Esophagus (tissue), 2 donors: ENCODE results near the gene SPANXN2. TPM values are rescaled to one million over a fixed set of nuclear protein-coding genes. Genes with fewer than 3 reads are reported as not detected.
"Not testable (repeated sequence)": the region's sequence is repeated elsewhere in the genome, so short reads cannot be mapped to it uniquely, and the experiment has no call there.

Experiments
- H3K27ac ChIP-seq, 2 donors: one replicate each; pipeline ENCODE4 v1.5.1; 2013; ENCODE audit warnings: low read depth in 2 of 2, mild to moderate bottlenecking in 2 of 2, inconsistent platforms in 1 of 2, low read length in 1 of 2, moderate library complexity in 1 of 2
- H3K27me3 ChIP-seq, 2 donors: one replicate each; pipeline ENCODE4 v1.6.1; 2013; ENCODE audit warnings: low read length in 2 of 2, control low read depth in 1 of 2, mild to moderate bottlenecking in 1 of 2; ENCODE audit not compliant: insufficient read depth in 2 of 2, control insufficient read depth in 1 of 2
- H3K36me3 ChIP-seq, 2 donors: one replicate each; pipeline ENCODE4 v1.6.1; 2013; ENCODE audit warnings: low read length in 1 of 2; ENCODE audit not compliant: control insufficient read depth in 2 of 2, insufficient read depth in 2 of 2
- H3K4me1 ChIP-seq, 2 donors: one replicate each; pipeline ENCODE4 v1.6.1; 2013; ENCODE audit warnings: low read length in 1 of 2; ENCODE audit not compliant: control insufficient read depth in 2 of 2, insufficient read depth in 2 of 2
- H3K4me3 ChIP-seq, 2 donors: one replicate each; pipeline ENCODE4 v1.5.1; 2013; ENCODE audit warnings: low read length in 2 of 2, mild to moderate bottlenecking in 2 of 2, low read depth in 1 of 2, moderate library complexity in 1 of 2
- H3K9me3 ChIP-seq, 2 donors: one replicate each; pipeline ENCODE4 v1.6.1; 2013; ENCODE audit warnings: mild to moderate bottlenecking in 2 of 2, low read depth in 1 of 2, low read length in 1 of 2, moderate library complexity in 1 of 2; ENCODE audit not compliant: control insufficient read depth in 2 of 2, insufficient read depth in 1 of 2
- WGBS, 2 donors: extraction: QIAGEN DNeasy Blood & Tissue Kit; methylation state at CpG; one replicate each; pipeline ENCODE4 v1.1.7; 2013; 5-methylcytosine and 5-hydroxymethylcytosine counted together
- polyA plus RNA-seq, 2 donors: library from polyadenylated mRNA; stranded (reverse); fragments of 200-250 nt; gene quantifications; one replicate each; pipeline ENCODE4 v1.2.3, GENCODE V29; 2013
- donor health status: healthy with polysubstance abuse.
- donor health status: Bipolar disorder and iron deficiency.

SPANXN2 gene
- not detected for polyA plus RNA-seq

GRCh38 chrX:143720652-143721051, at the start of gene SPANXN2:
SPANXN2 (minus strand) TSS chrX:143720752; CDS start chrX:143720668, 84 bp downstream.
- not testable (repeated sequence) for H3K27me3 ChIP-seq, H3K36me3 ChIP-seq, H3K4me1 ChIP-seq, H3K27ac ChIP-seq, H3K4me3 ChIP-seq, H3K9me3 ChIP-seq
- WGBS, 2 donors: 43 to 68% methylated on average over 2 of the region's 2 CpGs

- H3K36me3 ChIP-seq: no peaks in the 10 kb centered on the region
- 60 to 61% methylated on average over 3 of the region's 3 CpGs for WGBS, 2 donors
- H3K9me3 ChIP-seq: no peaks in the 10 kb centered on the region
- no peaks in the 10 kb centered on the region for H3K27me3 ChIP-seq
- no peak overlapping the region for H3K27ac ChIP-seq
- no peak overlapping the region for H3K4me3 ChIP-seq
- no peaks in the 10 kb centered on the region for H3K4me1 ChIP-seq
Observed at GRCh38 chrX:143768976-143769375, 48.4 kb upstream of the SPANXN2 start.

GRCh38 chrX:143767789-143768188, 47.2 kb upstream of the SPANXN2 start:
- WGBS, 2 donors: 87 to 89% methylated on average over 10 to 12 of the region's 12 CpGs
- H3K27me3 ChIP-seq, H3K27ac ChIP-seq, H3K9me3 ChIP-seq, H3K36me3 ChIP-seq, H3K4me3 ChIP-seq, H3K4me1 ChIP-seq: not testable (repeated sequence)

- WGBS, 2 donors: 88 to 96% methylated on average over 7 of the region's 7 CpGs
Observed at GRCh38 chrX:143757887-143758286, 37.3 kb upstream of the SPANXN2 start.

GRCh38 chrX:143757375-143757774, 36.8 kb upstream of the SPANXN2 start:
- Histone ChIP-seq H3K4me1 (no peaks in the 10 kb centered on the region), H3K9me3 (peaks cover 0 to 3% of the 10 kb centered on the region in 2 donors), H3K36me3 (no peaks in the 10 kb centered on the region), H3K4me3 (no peak overlapping the region), H3K27me3 (no peaks in the 10 kb centered on the region), H3K27ac (no peak overlapping the region)
- 85 to 91% methylated on average over 36 to 37 of the region's 37 CpGs for WGBS, 2 donors

More at GRCh38 chrX:143757887-143758286, 37.3 kb upstream of the SPANXN2 start:
- Histone ChIP-seq H3K9me3 (peaks cover 0 to 3% of the 10 kb centered on the region in 2 donors), H3K27ac (no peak overlapping the region), H3K4me3 (no peak overlapping the region), H3K4me1 (no peaks in the 10 kb centered on the region), H3K27me3 (no peaks in the 10 kb centered on the region), H3K36me3 (no peaks in the 10 kb centered on the region)

- Histone ChIP-seq H3K27ac (no peak overlapping the region), H3K36me3 (no peaks in the 10 kb centered on the region), H3K9me3 (peaks cover 0 to 3% of the 10 kb centered on the region in 2 donors), H3K4me1 (no peaks in the 10 kb centered on the region), H3K27me3 (no peaks in the 10 kb centered on the region), H3K4me3 (no peak overlapping the region)
- 35 to 51% methylated on average over 3 of the region's 3 CpGs for WGBS, 2 donors
Observed at GRCh38 chrX:143754183-143754582, 33.6 kb upstream of the SPANXN2 start.

GRCh38 chrX:143733866-143734265, 13.3 kb upstream of the SPANXN2 start:
- Histone ChIP-seq H3K9me3 (no peaks in the 10 kb centered on the region), H3K27me3 (no peaks in the 10 kb centered on the region), H3K4me3 (no peak overlapping the region), H3K4me1 (no peaks in the 10 kb centered on the region), H3K36me3 (no peaks in the 10 kb centered on the region), H3K27ac (no peak overlapping the region)

GRCh38 chrX:143726296-143726695, 5.7 kb upstream of the SPANXN2 start:
- Histone ChIP-seq H3K36me3 (no peaks in the 10 kb centered on the region), H3K4me1 (no peaks in the 10 kb centered on the region), H3K27me3 (no peaks in the 10 kb centered on the region), H3K9me3 (no peaks in the 10 kb centered on the region), H3K4me3 (no peak overlapping the region), H3K27ac (no peak overlapping the region)
- WGBS, 2 donors: 93 to 94% methylated on average over 13 to 17 of the region's 17 CpGs

GRCh38 chrX:143701460-143701859, 19.1 kb downstream of the SPANXN2 start:
- Histone ChIP-seq H3K4me1 (no peaks in the 10 kb centered on the region), H3K27me3 (no peaks in the 10 kb centered on the region), H3K27ac (no peak overlapping the region), H3K9me3 (peaks cover 3 to 5% of the 10 kb centered on the region in 2 donors), H3K4me3 (no peak overlapping the region), H3K36me3 (no peaks in the 10 kb centered on the region)
- 68 to 79% methylated on average over 4 of the region's 4 CpGs for WGBS, 2 donors

- Histone ChIP-seq H3K27me3 (no peaks in the 10 kb centered on the region), H3K9me3 (no peaks in the 10 kb centered on the region), H3K4me3 (no peak overlapping the region), H3K27ac (no peak overlapping the region), H3K4me1 (no peaks in the 10 kb centered on the region), H3K36me3 (no peaks in the 10 kb centered on the region)
- WGBS, 2 donors: 83 to 84% methylated on average over 1 of the region's 1 CpG
Observed at GRCh38 chrX:143694885-143695284, 25.7 kb downstream of the SPANXN2 start.
